Mononuclear cell (primary cell): ENCODE measurements around the gene GARIN5B. TPM values are rescaled to one million over a fixed set of nuclear protein-coding genes. Genes with fewer than 3 reads are reported as not detected.
A peak's percentile ranks its signal among the peaks of the same experiment; 100 is the strongest.

Experiments
- H3K27me3 ChIP-seq: 2 replicates; pipeline ENCODE4 v1.6.0; 2011; ENCODE audit warnings: low read length, control low read depth; ENCODE audit not compliant: insufficient read depth
- H3K4me1 ChIP-seq: 2 replicates; pipeline ENCODE4 v1.5.1; 2011; ENCODE audit warnings: mild to moderate bottlenecking, low read length, control low read depth; ENCODE audit not compliant: insufficient read depth
- H3K4me3 ChIP-seq: 2 replicates; pipeline ENCODE4 v1.5.1; 2011; ENCODE audit warnings: mild to moderate bottlenecking, low read length, moderate library complexity
- H3K9me3 ChIP-seq: 2 replicates; pipeline ENCODE4 v1.5.1; 2011; ENCODE audit warnings: low read depth, mild to moderate bottlenecking, control low read depth, low read length
- total RNA-seq: library from RNA; depleted of rRNA; stranded (reverse); fragments of >200 nt; gene quantifications from one replicate; pipeline ENCODE4 v1.2.3, GENCODE V29; 2012

GARIN5B gene
- total RNA-seq, 1 donor = not detected

DNA sequence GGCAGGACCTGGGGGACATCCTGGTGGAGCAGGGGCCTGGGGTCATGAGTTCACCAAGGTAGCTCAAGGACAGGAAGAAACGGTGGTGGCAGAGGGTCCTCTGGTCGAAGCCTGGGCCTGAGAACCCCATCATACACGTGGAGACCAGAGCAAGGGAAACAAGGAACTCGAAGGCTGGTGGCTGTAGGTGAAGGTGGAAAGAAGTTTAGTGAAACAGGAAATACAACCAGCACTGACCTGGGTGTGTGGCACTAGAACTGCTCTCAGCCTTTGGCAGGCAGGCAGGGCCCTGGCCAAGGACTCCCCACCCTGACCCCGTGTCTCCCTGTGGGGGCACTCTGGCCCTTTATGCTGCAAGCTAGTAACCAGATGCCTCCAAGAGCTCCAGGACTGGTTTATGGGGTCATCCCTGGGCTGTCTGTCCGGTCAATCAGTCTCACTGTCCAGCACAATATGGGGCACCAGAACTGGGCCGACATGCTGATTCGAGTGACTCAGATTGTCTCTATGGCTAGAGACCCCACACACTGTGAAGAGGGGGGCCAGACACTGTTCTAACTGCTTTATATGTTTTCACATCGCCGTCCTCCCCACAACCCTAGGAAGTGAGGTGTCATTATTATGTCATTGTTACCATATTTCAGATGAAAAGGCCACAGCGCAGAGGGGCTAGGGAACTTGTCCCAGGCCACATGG lies 12.3 kb downstream of the GARIN5B start:
- no peaks in the 10 kb centered on the region for H3K9me3 ChIP-seq
- H3K4me1 ChIP-seq = peaks cover 8% of the 10 kb centered on the region
- no peak overlapping the region for H3K4me3 ChIP-seq
- peaks cover 29% of the 10 kb centered on the region for H3K27me3 ChIP-seq

DNA sequence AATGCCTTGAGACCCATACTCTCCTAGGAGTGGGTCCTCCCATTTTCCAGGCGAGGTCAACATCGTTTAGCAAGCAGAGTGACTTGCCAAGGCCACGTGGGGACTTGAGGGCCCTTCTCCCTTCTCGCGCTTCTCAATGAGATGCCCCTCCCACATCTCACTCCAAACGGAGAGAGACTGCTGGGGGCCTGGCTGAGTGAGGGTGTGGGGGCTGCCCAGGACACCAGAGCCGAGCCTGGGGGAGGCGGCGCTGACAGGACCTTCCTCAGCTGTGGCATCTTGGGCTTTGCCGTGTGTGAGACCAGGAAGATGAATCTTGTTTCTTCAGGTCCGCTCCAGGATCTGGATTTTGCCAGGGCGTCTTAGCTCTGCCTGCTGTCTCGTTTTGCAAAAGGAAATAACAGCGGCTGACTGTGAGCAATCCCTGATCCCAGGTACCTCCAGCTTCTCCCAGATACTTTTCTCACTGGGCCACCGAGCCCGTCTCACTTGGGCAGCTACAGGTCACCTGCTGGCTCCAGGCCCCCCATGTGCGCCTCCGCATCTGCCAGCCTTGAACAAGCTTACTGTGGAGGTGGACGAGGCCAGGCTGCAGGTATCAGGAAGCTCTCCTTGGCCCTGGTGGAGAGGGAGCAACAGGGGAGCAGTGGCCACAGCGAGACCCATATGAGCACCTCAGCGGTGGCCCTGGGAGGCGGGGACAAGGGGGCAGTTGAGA lies 14.6 kb downstream of the GARIN5B start:
- peaks cover 19% of the 10 kb centered on the region for H3K27me3 ChIP-seq
- H3K4me1 ChIP-seq = peaks cover 4% of the 10 kb centered on the region
- no peak overlapping the region for H3K4me3 ChIP-seq
- H3K9me3 ChIP-seq = no peaks in the 10 kb centered on the region

DNA sequence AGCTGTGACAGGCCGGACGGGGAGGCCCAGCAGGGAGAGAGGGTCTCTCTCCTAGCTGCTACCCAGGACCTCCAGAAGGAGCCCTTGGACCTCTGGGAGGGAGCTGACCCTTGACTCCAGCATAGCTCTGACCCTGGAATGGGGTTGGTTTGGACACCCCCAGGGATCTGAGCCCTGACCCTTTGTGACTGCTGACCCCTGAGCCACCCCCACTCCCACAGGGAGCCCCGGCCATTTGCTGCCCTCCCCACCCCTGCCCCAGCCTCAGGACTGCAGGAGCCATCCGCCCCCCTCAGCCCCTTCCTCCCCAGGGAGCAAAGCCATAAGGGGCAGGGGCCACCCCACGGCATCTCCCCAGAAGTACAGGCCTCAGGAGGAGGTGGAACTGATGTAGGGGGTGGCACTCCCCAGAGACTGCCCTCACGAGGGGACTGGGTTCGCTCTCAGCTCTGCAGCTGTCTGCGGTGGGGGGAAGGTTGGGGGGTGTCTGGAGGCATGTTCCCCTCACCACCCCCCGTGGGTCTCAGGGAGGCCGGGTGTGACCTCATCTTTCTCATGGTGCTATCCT lies 15.5 kb downstream of the GARIN5B start:
- Histone ChIP-seq H3K4me3 (no peak overlapping the region), H3K4me1 (no peaks in the 10 kb centered on the region)

DNA sequence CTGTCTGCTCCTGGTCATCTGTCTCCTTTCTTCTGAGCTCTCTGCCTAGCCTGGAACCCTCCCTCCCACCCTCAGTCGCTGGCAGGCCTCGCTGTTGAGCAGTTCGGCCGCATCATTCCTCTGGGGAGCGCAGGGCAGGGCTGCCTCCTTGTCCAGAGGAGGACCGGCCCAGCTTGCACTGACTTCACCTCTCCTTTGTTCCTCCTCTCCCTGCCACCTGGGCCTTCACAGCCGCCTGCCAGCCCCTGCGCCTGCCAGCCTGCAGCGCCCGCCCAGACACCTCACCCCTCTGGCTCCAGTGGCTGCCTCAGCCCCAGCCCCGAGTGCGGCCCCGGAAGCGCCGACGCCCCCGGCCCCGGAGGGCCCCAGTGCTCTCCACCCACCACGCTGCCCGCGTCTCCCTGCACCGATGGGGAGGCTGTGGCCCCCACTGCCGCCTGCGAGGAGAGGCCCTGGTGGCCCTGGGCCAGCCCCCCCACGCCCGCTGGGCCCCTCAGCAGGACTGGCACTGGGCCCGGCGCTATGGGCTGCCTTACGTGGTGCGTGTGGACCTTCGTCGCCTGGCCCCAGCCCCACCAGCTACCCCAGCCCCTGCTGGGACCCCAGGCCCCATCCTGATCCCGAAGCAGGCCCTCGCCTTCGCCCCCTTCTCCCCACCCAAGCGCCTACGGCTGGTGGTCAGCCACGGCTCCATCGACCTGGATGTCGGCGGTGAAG lies 16.2 kb downstream of the GARIN5B start:
- Histone ChIP-seq H3K27me3 (peaks cover 4% of the 10 kb centered on the region), H3K9me3 (no peaks in the 10 kb centered on the region), H3K4me1 (no peaks in the 10 kb centered on the region), H3K4me3 (no peak overlapping the region)

More for the DNA sequence above, 15.5 kb downstream of the GARIN5B start:
- H3K9me3 ChIP-seq = no peaks in the 10 kb centered on the region
- H3K27me3 ChIP-seq = peaks cover 10% of the 10 kb centered on the region

DNA sequence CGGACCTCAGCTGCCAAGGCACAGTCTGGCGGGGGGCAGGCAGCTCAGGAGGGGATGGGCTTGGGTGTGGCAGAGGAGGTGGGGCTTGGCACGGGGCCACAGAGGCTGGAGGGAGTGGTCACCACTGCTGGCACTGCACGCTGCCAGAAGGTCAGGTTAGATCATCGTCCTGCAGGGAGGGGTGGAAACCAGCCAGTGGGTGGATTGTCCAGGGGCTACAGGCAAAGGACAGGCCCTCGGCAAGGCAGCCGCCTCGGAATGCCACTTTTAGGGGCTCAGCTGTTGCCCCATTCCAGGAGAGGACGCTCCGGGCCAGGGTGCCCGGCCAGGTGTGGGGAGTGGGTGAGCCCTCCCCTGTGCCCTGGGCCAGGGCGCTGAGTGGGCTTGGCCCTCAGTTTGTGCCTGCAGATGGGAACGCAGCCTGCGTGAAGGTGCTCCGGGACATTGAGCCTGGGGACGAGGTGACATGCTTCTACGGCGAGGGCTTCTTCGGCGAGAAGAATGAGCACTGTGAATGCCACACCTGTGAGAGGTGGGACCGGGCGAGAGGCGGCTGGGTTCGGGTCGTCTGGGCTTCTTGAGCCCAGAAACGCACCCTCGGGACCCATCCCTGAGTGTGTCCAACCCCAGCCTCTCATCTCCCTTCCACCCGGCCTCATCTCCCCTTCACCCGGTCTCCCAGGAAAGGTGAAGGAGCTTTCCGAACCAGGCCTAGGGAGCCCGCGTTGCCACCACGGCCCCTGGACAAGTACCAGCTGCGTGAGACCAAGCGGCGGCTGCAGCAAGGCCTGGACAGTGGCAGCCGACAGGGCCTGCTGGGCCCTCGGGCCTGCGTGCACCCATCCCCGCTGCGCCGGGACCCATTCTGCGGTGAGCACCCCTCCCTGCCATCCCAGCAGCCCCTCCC lies 17.0 kb downstream of the GARIN5B start:
- Histone ChIP-seq H3K27me3 (no peaks in the 10 kb centered on the region), H3K4me1 (peaks cover 5% of the 10 kb centered on the region), H3K9me3 (no peaks in the 10 kb centered on the region), H3K4me3 (no peak overlapping the region)

DNA sequence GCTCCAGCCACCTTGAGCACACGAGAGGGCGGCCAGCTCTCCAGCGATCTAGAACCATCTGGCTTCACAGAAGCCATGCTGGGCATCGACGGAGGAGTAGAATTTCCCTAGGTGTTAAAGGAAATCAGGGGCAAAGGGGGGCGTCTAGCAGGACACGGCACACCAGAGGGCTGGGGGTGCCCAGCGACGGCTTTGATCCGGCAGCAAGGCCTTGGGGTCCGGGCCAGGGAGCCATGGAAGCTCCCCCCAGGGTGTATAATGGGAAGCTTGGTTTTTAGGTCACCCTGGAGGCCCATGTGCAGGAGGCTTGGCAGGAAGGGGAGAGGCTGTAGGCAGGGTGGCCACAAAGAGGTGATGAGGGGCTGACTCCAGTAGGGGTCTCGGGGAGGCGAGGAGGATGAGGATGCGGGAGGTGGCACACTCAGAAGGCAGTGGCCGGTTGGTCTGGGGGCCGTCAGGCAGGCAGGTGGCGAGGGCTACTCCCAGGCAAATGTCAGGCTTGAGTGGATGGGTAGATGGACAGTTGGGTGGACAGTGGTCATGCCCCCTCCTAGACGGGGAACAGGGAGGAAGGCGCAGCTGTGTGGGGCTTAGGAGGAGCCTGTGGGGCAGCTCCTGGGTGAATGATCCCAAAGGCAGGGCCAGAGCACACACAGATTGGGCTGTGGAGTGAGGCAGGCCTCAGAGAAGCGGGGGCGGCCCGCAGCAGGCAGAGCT lies 17.8 kb downstream of the GARIN5B start:
- no peak overlapping the region for H3K4me3 ChIP-seq
- no peaks in the 10 kb centered on the region for H3K9me3 ChIP-seq
- H3K27me3 ChIP-seq = no peaks in the 10 kb centered on the region
- peaks cover 13% of the 10 kb centered on the region for H3K4me1 ChIP-seq

DNA sequence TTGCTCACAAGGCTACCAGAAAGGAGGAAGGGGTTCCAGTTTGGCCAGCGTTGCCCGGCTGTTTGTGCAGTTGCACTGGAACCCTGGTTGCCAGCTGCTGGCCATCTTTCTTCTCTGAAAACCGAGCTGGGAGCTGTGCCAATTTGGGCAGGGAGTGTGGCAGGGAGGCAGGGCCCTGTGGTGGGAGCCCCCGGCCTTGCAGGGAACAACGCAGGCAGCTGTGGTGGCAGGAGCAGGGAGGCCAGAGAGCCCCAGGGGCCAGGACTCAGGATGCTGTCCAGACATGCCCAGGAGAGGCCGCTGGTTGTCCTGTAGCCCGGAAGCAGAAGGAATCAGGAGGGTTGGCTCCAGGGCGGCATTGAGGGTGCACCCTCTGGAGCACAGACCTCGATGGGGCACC lies 18.6 kb downstream of the GARIN5B start:
- Histone ChIP-seq H3K4me1 (peaks cover 16% of the 10 kb centered on the region), H3K4me3 (no peak overlapping the region)

DNA sequence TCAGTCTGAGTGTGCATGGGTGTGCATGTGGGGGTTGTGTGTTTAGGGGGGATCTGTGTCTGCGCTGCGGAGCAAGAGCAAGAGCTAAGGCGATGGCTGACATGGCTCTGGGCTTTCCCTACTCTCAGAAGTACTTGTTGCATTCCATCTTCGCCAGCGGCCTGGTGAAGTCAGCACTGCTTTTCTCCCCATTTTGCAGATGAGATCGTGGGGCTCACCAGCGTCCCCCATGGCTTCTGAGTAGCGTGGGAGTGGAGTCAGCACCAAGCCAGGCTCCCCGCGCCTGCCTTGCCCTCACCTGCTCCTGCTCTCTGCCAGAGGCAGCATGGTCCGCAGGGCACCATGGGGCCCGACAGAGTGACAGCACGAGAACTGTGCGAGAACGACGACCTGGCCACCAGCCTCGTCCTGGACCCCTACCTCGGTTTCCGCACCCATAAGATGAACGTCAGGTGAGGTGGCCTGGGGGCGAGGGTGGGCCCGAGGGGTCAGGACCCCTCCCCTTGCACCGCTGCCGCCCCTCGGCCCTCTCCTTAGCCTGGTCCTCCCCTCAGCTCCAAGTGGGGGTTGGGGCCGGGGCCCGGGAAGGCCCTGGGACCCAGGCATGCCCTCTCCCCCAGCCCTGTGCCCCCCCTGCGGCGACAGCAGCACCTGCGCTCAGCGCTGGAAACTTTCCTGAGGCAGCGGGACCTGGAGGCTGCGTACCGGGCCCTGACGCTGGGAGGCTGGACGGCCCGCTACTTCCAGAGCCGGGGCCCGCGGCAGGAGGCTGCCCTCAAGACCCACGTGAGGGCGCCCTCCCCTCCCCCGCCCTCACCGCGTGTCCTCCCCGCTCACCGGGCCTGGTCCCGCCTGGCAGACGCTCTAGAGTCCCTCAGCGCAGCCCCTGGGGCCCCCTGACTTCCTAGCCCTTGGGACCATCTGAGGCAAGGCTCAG lies 21.2 kb downstream of the GARIN5B start:
- Histone ChIP-seq H3K4me3 (no peak overlapping the region), H3K27me3 (no peaks in the 10 kb centered on the region), H3K9me3 (no peaks in the 10 kb centered on the region), H3K4me1 (peaks cover 27% of the 10 kb centered on the region)

More for the DNA sequence above, 18.6 kb downstream of the GARIN5B start:
- H3K9me3 ChIP-seq = no peaks in the 10 kb centered on the region
- no peaks in the 10 kb centered on the region for H3K27me3 ChIP-seq

DNA sequence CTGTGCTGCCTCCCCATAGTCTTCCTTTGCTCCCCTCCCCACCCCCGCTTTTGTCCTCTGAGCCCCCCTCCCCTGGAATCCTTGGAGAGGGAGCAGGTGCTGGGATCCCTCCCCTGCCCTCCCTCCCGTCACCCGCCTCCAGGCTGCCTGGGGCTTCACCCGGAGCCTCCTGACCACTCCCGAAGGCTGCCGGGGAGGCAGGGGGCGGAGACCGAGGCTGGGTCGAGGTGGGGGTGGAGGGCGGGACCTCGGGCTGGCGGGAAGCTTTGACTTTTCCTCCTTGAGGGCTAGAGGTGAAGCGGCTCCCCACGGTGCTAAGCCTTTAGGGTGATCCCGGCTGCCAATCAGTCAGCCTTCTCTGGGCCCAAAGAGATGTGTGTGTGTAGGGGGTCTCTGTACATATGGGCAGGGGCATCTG lies 21.9 kb downstream of the GARIN5B start:
- Histone ChIP-seq H3K4me1 (peaks cover 27% of the 10 kb centered on the region), H3K4me3 (no peak overlapping the region), H3K27me3 (no peaks in the 10 kb centered on the region), H3K9me3 (no peaks in the 10 kb centered on the region)

DNA sequence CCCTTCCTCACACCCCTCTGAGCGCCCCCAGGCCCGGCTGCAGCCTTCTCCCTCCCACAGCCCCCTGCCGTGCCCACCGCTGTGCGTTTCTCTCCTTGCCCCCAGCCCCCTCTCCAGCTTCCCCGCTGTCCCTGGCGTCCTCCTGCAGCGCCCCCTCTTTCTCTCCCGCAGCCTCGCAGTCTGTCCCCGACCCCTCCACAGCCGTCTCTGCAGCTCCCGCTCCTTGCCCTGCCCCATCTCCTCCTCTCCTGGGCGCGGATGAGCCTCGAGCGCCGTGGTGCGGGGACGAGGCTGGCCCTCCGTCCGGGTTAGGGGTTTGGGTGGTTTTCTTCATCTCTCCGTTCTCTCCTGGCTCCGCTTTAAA lies 22.3 kb downstream of the GARIN5B start:
- Histone ChIP-seq H3K4me3 (no peak overlapping the region), H3K4me1 (peaks cover 27% of the 10 kb centered on the region), H3K9me3 (no peaks in the 10 kb centered on the region), H3K27me3 (no peaks in the 10 kb centered on the region)

DNA sequence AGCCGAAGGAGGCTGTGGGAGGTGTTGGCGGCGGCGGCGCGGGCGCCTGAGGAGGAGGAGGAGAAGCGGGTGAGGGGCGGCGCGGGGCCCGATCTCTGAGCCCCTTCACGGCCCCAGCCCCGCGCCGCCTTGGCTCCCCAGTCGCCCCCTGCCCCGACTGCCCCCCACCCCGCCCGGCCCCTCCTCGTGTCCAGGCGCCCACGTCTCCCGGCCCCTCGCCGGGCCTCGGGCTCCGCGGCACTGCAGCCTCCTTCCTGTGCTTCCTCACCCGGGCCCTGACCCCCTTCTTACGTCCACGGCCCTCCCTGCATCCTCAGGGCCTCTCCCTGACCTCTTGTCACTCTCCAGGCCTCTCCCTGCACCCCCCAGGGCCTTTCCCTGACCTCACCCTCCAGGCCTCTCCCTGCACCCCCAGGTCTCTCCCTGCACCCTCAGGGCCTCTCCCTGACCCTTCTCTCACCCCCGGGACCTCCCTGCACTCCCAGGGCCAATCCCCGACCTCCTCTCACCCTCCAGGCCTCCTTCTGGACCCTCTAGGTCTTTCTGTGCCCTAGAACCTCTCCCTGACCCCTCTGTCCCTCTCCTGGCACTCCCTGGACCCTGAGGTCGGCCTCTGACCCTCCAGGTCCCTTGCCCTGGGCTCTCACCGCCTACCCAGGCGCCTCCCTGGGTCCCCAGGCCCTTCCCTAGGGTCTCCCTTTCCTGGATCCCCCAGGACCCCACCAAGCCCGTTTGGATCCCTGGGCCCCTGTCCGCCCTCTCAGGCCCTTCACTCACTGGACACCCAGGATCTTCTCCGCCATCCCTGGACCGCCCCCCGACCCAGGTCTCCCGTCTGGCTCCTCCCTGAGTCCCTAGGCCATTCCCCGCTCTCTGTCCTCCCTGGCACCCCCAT lies 22.9 kb downstream of the GARIN5B start:
- peak overlapping the region; percentile 41 for H3K4me3 ChIP-seq
- peaks cover 27% of the 10 kb centered on the region for H3K4me1 ChIP-seq
- H3K9me3 ChIP-seq = no peaks in the 10 kb centered on the region
- H3K27me3 ChIP-seq = no peaks in the 10 kb centered on the region

DNA sequence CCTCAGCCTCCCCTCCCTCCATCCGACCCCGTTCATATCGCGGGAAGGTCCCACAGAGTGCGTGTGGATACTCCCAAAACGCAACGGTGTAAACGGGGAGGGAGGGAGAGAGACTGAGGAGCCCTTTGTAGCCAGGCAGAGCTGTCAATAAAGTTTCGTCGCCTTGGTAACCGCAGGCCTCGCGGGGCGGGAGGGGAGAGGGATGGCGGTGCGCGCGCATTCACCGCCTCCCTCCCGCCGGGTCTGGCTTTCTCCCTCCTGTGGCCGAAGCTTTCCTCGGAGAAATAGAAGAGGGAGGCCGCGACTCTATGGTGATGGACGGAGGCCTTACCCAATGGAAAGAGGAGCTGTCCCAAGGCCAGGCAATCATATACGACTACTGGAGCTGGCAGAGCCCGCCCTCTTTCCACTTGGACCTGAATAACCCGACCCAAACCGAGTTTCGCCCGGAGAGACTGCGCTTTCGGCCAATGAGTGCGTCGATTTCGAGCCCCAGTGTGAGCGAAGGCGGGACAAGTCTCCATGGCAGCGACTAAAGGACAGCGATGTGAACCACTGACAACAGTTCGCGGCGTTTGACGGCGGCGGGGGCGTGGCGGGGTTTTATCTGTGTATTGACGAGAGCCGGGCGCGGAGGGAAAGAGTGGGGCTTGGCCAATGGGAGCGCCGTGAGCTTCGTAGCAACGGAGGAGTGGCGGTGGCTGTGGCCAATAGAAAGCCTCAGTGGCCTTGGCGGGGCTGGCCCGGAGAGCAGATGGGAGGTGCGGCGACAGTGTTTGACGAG lies 23.8 kb downstream of the GARIN5B start, which contains the start of gene KMT5C:
KMT5C (plus strand) TSS at position 772 of the 784 bp plus-strand sequence. CDS start 2,061 bp downstream, outside the sequence.
- Histone ChIP-seq H3K27me3 (no peaks in the 10 kb centered on the region), H3K4me3 (peak within 1 kb of the TSS; percentile 42), H3K9me3 (no peaks in the 10 kb centered on the region), H3K4me1 (peaks cover 27% of the 10 kb centered on the region)
